ENCODE measurements around the gene MAPK1.
"Not testable (repeated sequence)": the region's sequence is repeated elsewhere in the genome, so short reads cannot be mapped to it uniquely, and the experiment has no call there.

Gene MAPK1

DNA sequence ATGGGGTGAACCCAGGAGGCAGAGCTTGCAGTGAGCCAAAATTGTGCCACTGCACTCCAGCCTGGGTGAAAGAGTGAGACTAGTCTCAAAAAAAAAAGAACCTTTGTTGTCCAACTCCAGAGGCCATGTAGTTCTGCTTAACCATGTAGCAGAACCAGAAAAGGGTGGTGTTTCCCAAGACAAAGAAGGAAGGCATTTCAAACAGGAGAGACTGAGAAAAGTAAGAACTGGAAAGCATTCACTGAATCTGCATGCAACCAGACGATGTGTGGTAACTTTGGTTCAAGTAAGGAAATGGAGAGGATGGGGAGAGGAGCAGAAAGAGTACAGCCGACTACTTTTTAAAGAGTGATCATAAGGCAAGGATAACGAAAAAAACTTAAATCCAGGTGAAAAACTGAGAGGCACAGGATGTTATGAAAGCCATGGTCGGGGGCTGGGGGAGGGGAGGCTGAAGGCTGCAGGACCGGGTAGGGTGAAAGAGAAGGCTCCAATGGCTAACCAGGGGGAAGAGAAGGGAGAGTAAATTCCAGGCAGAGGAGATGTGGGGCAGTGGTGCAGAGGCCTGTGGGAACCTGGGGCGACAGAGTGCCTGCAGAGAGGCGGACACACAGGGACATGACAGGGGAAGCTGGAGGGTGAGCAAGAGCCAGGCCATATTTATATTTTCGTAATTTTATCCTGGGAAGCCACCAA lies 48.8 kb downstream of the MAPK1 start:
- DNase-seq (ENCODE audit: low read depth) = no peak

DNA sequence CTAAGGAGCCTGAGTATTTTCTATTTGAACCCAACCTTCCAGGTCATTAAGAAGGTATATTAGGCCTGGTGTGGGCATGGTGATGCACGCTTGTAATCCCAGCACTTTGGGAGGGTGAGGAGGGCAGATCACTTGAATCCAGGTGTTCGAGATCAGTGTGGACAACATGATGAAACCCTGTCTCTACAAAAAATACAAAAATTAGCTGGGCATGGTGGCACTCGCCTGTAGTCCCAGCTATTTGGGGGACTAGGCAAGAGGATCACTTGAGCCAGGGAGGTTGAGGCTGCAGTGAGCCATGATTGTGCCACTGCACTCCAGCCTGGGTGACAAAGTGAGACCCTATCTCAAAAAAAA lies 50.0 kb downstream of the MAPK1 start:
- DNase-seq (ENCODE audit: low read depth) = not testable (repeated sequence)

DNA sequence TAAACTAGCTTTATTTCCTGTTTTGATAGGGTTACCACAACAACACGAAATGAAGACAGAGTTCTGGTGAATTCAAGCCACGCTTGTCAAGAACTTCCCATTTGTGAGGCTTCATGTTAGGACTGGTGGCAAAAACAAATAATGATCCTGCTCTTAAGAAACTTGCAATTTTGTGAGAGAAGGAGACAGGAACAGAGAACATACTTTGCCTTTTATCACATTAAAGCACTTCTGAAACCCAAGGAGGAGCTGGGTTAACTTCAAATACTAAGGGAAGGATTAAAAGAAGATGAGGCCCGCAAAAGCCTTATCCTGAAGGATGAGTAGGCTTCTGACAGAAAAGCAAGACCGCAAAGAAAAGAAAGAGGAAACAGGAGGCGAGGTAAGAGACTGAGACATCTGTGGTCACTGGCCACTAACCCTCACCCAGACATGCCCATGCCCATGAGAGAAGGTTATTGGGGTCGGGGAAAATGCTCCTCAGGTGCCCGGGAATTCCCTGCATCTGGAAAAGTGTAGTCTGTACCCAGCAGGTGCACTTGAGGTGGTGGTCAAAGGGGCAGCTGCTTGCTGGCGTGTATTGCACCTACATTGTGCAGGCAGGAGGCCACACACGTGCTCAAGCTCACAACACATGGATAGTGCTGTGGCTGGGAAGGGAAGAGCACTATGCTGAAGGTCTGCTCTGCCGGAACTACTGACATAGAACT lies 50.5 kb downstream of the MAPK1 start:
- DNase-seq (ENCODE audit: low read depth) = no peak

DNA sequence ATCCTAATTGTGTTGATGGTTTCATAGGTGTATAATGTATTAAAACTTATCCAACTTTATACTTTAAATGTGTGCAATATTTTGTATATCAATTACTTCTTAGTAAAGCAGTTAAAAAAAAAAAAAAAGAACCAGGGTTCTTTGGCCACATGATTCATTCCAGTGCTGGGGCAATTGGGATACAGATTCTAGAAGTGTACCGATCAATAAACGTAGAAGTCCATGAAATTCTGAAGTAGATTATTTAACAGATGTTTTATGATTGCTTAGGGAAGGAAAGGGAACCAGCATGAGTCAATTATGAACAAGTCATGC lies 51.0 kb downstream of the MAPK1 start:
- DNase-seq (ENCODE audit: low read depth) = no peak

DNA sequence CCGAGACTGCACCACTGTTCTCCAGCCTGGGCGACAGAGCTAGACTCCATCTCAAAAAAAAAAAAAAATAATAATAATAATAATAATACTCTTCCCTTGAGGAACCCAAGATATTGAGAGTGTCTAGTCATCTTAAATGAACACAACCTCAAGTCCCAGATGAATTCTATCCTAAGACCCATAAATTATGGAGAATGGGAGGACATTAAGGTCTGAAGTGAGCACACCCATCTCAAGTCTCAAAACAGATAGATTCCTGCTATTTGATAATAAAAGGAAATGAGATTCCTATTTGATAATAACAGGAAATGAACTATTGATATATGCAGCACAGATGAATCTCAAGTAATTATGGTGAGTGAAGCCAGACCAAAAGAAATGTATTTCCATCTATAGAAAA lies 51.5 kb downstream of the MAPK1 start:
- DNase-seq (ENCODE audit: low read depth) = no peak

DNA sequence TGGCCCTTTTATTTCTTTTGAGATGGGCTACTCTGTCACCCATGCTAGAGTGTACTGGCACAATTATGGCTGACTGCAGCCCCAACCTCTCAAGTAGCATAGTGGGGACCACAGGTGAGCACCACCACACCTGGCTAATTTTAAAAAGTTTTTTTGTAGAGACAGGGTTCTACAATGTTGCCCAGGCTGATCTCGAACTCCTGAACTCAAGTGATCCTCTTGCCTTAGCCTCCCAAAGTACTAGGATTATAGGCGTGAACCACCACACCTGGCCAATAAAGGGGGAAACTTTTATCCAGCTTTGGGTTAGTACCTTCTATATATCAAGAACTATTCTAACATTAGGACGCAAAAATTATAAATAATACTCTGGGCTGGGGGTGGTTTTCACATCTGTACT lies 52.1 kb downstream of the MAPK1 start:
- no peak for DNase-seq (ENCODE audit: low read depth)

DNA sequence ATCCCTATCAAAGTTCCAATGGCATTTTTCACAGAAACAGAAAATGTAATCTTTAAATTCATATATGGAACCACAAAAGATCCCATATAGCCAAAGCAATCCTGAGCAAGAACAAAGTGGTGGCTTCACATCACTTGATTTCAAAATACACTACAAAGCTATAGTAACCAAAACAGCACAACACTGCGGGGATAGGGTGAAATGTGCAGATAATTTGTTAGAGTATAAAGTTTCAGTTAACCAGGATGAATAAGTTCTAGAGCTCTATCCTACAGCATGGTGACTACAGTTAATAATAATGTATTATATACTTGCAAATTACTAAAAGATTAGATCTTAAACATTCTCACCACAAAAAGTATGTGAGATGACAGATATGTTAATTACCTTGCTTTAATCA lies 55.5 kb downstream of the MAPK1 start:
- DNase-seq (ENCODE audit: low read depth) = no peak

DNA sequence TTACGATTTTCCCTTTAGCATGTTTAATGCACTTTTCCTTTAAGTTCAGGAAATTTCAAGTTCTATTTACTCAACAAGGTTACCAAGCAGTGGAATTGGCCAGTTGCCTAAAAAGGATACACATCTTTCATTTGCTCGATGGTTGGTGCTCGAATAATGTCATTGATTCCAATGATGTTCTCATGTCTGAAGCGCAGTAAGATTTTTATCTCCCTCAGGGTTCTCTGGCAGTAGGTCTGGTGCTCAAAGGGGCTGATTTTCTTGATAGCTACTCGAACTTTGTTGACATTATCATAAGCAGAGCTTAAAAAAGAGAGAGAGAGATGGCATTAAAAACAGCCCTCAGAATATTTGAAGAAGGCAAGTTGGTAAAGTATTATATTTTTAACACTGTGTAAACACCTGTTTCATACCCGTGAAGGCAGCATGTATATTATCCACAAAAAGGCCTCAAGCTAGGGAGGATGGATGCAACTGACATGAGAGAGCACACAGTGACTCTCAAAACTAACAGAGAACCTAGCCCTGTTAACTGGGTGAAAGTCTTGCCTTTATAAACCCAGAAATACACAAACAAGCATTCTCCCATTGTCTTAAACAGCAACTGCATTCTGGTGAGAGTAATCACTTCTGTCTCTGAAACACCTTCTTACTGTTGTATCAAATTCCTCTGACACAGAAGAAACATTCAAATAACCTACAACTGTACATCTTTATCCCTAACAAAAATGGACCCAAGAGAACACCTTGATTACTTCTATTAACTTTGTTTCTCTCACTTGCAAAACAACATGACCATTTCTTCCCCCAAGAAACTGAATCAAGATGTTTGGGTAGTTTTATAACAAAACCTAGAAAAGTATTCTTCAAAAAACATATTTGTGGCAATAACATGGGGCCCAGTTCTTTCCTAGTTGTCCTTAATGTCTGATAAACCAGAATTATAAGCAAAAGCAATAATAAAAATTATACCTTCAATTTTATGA lies 59.6 kb downstream of the MAPK1 start:
- DNase-seq (ENCODE audit: low read depth) = no peak

DNA sequence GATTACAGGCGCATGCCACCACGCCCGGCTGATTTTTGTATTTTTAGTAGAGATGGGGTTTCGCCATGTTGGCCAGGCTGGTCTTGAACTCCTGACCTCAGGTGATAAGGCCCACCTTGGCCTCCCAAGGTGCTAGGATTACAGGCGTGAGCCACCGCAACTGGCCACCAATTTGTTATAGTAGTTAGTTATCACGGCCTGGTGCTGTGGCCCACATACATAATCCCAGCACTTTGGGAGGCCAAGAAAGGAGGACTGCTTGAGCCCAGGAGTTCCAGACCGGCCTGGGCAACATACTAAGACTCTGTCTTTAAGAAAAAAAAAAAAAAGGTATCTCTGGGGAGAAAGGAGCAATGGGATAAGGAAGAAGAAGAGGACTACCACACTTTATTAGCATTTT lies 62.1 kb downstream of the MAPK1 start:
- not testable (repeated sequence) for DNase-seq (ENCODE audit: low read depth)

DNA sequence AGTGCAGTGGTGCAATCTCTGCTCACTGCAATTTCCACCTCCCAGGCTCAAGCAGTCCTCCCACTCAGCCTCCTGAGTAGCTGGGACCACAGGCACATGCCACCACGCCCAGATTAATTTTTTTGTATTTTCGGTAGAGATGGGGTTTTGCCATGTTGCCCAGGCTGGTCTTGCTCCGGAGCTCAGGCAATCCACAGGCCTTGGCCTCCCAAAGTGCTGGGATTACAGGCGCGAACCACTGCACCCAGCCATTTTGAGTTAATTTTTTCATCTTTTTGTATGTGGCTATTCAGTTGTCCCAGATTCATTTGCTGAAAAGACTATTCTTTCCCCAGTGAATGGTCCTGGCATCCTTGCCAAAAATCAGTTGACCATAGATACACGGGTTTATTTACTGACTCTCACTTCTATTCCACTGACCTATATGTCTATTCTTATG lies 63.6 kb downstream of the MAPK1 start:
- DNase-seq (ENCODE audit: low read depth) = no peak

DNA sequence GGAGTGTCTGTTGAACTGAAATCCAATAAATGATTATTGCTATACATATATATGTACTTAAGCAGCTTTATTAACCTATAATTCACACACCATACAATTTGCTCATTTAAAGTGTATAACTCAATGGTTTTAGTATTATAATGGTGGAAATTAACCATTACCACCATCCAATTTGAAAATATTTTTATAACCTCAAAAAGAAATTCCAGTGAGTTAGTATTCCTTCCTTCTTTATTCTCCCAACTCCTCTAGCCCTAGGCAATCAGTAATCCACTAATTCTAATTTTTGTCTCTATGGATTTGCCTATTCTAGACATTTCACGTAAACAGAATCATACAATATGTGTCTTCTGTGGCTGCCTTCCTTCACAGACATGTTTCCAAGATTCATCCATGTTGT lies 64.8 kb downstream of the MAPK1 start:
- no peak for DNase-seq (ENCODE audit: low read depth)

DNA sequence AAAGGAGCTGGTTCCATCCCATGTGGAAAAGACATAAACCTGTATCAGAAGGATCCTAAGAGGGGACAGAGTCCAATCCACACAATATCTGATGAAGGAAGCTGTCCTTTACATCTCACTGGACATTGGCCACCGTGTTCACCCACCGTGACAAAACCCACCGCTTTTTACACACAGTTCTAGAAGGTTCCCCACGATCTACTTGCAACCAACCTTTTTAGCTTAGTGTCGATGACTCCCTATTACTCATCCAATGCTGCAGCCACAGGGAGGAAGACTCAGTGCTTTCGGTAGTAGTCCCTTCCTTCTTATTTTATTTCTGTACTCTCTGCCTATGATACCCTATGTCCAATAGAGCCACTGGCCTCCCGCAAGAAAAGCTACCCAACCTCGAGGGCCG lies 65.4 kb downstream of the MAPK1 start:
- DNase-seq (ENCODE audit: low read depth) = no peak

DNA sequence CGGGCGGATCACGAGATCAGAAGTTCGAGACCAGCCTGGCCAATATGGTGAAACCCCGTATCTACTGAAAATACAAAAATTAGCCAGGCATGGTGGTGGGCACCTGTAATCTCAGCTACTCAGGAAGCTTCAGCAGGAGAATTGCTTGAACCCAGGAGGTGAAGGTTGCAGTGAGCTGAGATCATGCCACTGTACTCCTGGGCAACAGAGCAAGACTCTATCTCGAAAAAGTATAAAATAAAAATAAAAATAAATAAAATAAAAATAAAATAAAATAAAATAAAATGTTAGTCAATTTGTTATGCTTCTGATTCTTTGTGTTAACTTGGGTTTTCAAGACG lies 66.2 kb downstream of the MAPK1 start:
- not testable (repeated sequence) for DNase-seq (ENCODE audit: low read depth)

DNA sequence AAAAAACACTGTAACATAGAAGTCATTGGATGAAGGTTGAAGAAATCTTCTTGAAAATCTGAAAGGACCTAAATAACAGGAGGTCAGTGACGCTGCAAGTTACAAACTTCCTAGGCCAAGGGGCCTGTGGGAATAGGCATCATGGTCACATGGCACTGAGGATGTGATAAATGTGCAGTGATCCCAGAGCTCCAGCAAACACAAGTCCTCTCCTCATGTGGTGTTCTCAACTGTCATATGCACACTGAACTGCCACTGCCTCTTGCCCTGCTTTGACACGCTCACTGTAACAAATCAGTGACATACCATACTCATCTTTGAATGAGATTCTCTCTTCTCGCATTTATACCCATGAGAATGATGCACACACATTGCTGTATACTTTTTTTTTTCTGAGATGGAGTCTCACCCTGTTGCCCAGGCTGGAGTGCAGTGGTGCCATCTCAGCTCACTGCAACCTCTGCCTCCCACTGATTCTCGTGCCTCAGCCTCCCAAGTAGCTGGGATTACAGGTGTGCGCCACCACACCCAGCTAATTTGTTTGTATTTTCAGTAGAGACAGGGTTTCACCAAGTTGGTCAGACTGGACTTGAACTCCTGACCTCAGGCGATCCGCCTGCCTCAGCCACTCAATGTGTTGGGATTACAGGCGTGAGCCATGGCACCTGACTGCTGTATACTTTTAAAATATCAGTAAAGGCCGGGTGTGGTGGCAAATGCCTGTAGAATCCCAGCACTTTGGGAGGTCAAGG lies 66.7 kb downstream of the MAPK1 start:
- DNase-seq (ENCODE audit: low read depth) = no peak

DNA sequence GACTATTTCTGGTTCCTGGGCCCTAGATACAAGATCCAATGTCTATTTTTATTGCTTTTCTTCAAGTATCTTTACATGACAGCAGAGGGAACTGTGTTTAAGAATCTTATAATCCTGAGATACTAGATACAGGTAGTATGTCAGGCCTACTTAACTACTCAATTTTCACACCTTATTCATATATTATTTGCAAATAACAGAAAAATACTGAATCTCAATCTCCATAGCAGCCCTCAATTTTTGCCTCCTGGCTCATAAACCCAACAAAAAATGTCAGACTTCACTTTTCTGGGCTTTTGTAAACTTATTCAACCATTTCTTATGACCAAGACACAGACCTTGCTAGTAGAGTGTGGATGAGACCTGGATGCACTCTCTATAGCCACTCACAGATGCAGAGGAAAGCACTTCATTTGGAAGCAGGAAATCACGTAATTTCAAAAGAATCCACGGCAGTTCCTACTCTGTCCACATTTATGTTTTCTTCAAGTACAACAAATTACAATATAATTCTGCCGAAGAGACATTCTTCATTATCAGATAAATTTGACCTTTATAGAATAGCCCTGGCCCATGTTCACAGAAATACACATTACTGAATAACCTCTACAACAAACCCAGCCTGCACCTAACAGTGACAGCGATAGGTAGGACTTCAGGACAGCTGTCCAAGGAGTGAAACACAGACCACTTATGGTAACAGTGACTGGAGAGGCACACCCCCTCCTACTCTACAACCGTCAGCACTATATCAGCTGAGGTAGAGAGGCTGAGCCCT lies 69.8 kb downstream of the MAPK1 start:
- no peak for DNase-seq (ENCODE audit: low read depth)

DNA sequence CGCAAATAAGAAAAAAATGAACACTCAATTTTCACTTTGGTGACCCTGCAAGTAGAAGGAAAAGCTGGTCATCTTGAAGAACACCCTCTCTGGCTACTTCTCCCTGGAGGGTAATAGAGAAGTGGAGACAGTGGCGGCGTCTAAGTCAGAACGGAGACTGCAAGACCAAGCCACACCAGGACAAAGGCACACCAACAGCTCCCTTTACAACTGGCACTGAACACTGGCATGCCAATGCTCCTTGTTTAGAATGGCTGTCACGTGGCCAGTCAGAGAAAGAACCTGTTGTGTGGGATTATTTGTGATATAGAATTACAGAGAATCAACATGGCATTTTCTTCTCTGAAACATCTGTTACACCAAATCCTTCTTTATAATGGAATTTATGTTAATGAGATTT lies 70.6 kb downstream of the MAPK1 start:
- DNase-seq (ENCODE audit: low read depth) = no peak

DNA sequence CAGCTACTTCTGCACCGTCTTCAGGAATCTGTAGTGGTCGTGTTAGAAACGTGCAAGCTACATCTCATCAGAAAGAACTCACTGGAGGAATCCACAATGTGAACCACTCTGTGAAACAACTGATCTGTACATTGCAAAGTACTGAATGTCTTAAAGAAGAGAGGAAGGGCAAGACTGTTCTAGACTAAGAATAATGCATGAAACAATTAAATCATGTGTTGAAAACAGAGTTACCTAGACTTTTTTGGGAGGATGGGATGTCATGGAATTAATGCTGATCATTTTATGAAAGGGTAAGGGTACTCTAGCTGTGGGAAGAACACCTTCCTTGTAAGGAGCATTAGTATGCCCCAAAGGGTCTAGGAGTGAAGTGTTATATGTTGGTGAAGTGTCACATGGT lies 71.2 kb downstream of the MAPK1 start:
- no peak for DNase-seq (ENCODE audit: low read depth)

DNA sequence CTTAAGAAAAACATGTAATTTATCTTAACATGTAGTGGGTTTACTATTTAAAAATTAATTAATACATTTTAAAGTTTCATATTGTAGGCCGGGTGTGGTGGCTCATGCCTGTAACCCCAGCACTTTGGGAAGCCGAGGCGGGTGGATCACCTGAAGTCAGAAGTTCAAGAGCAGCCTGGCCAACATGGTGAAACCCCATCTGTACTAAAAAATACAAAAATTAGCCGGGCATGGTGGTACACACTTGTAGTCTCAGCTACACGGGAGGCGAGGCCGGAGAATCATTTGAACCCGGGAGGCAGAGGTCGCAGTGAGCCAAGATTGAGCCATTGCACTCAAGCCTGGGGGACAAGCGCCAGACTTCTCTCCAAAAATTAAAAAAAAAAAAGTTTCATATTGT lies 73.7 kb downstream of the MAPK1 start:
- not testable (repeated sequence) for DNase-seq (ENCODE audit: low read depth)

DNA sequence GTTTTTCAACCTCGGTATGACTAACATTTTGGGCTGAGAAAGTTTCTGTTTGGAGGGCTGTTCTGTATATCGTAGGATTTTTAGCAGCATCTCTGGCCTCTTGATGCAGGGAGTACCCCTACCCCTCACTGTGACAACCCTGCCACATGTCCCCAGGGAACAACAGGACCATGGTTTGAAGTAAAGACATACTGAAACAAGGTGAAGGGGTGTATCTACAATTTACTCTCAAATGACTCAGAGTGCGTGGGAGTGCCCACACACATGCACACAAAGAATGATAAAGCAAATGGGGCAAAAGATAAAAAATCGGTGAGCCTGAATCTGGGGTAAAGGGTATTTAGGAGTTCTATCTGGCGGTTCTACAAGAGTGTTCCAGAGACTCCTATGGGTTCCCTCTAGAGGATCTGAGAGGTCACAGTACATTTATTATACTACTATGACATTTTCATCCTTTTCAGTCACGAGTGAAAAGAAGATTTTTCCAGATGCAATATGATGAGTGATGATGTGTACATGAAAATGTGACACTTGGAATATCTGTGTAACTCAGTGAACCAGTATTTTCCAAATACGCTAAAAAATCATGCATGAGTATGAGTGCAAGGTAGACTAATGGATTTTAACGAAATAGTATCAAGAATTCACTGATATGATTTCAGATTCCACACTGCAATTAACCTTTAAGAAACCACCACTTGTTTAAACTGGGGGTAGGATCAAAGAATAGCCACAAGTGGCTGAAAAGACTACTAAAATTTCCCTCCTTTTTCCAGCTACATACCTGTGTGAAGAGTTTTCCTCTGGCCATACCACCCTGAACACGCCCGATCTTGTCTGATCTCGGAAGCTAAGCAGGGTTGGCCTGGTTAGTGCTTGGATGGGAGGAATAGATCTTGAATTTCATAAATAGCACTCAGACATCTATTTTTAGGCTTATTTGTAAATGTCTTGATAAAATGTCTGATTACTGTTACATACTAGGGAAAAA lies 75.5 kb downstream of the MAPK1 start:
- no peak for DNase-seq (ENCODE audit: low read depth)
